Measurements from ENCODE around the gene SNX27. TPM values are rescaled to one million over a fixed set of nuclear protein-coding genes. Genes with fewer than 3 reads are reported as not detected.

The SNX27 gene
- total RNA-seq, 1 experiment from 2014 or later, result 56.0 TPM

- TF ChIP-seq PRDM15 (CRISPR knock-in tag; IDR thresholded peaks at IDR 0.05), result no peak
- no peak for TF ChIP-seq ZNF671 (CRISPR knock-in tag; IDR thresholded peaks at IDR 0.05)
- TF ChIP-seq ZNF396 (CRISPR knock-in tag; IDR thresholded peaks at IDR 0.05; ENCODE audit: borderline replicate concordance), result no peak
Measured at GRCh38 chr1:151684128-151684527, 72.3 kb downstream of the SNX27 start (continued).

DNA sequence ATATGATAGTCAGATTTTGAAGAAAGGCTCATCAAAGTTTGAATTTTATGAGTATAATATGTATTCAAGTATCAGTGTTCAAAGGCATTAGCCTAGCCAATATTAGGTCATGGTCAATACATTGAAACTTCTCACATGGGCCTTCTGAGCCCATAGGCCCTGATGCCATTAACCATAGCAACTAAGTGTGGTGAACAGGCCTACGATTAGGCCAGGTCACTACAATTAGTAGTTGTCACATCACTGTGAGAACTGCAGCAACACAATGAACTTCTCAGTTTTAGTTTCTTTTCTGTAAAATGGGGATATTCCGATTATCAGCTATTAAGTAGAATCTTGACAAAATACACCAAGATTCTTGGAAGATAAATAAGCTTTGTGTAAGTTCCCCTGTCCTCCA is 74.7 kb downstream of the SNX27 start:
- Mint-ChIP-seq H3K27me3 (ENCODE audit: low read depth) (no peaks in the 10 kb centered on the region), H3K4me1 (no peaks in the 10 kb centered on the region), H3K4me3 (no peak overlapping the region), H3K27ac (no peak overlapping the region), H3K9me3 (no peaks in the 10 kb centered on the region), H3K36me3 (0 out of 2 replicates have a peak, but pooled peaks cover 10% of the 10 kb centered on the region)
- CTCF ChIA-PET, result interaction anchor here (1.0 kb wide), 1 partner anchor 93 kb away, joined by 6 read pairs; no protein-coding TSS in a partner anchor
- no peak for TF ChIP-seq SMAD4 (CRISPR knock-in tag; IDR thresholded peaks at IDR 0.05)
- TF ChIP-seq, protein P1, sequence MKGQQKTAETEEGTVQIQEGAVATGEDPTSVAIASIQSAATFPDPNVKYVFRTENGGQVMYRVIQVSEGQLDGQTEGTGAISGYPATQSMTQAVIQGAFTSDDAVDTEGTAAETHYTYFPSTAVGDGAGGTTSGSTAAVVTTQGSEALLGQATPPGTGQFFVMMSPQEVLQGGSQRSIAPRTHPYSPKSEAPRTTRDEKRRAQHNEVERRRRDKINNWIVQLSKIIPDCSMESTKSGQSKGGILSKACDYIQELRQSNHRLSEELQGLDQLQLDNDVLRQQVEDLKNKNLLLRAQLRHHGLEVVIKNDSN (CRISPR knock-in tag; IDR thresholded peaks at IDR 0.05), result no peak
- TF ChIP-seq HMGA2 (CRISPR knock-in tag; IDR thresholded peaks at IDR 0.05), result no peak
- TF ChIP-seq JAZF1 (CRISPR knock-in tag; IDR thresholded peaks at IDR 0.05), result no peak
- TF ChIP-seq ZNF396 (CRISPR knock-in tag; IDR thresholded peaks at IDR 0.05; ENCODE audit: borderline replicate concordance), result no peak
- POLR2A ChIA-PET, result no interaction called here
- ATAC-seq (no peak), DNase-seq (ENCODE audit: low spot score) (no peak)

DNA sequence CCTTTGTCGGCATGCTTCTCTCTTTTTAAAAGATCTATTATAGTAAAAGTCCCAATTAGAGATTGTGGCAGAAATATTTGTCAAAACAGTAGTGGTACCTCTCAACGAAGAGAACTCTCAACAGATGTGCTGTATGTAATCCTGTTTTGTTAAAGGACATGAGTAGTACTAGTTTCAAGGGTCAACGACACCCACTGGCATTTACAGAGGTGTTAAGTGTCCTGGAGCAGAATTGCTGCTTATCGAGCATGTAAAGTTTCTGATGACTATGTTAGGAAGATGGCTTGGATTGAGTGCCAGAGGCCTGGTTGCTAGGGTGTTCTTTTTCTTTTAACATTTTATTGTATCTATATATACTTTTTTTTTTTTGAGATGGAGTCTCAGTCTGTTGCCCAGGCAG is 77.6 kb downstream of the SNX27 start:
- H3K9me3 Mint-ChIP-seq, result no peaks in the 10 kb centered on the region
- ChIA-PET POLR2A (no interaction called here), CTCF (no interaction called here)
- H3K36me3 Mint-ChIP-seq, result peaks cover 19% of the 10 kb centered on the region
- H3K27ac Mint-ChIP-seq, result no peak overlapping the region
- H3K27me3 Mint-ChIP-seq (ENCODE audit: low read depth), result no peaks in the 10 kb centered on the region
- H3K4me1 Mint-ChIP-seq, result no peaks in the 10 kb centered on the region
- DNase-seq (ENCODE audit: low spot score) (no peak), ATAC-seq (no peak)
- no peak overlapping the region for H3K4me3 Mint-ChIP-seq
- TF ChIP-seq CREB1 (CRISPR knock-in tag; IDR thresholded peaks at IDR 0.05) (no peak), SP1 (CRISPR knock-in tag; conservative IDR thresholded peaks at IDR 0.05) (no peak), NR1H2 (CRISPR knock-in tag; IDR thresholded peaks at IDR 0.05) (no peak), GABPB1 (CRISPR knock-in tag; IDR thresholded peaks at IDR 0.05) (no peak), TEAD4 (CRISPR knock-in tag; IDR thresholded peaks at IDR 0.05) (no peak), MLX (CRISPR knock-in tag; IDR thresholded peaks at IDR 0.05) (no peak), ZBTB21 (CRISPR knock-in tag; IDR thresholded peaks at IDR 0.05; ENCODE audit: borderline replicate concordance) (no peak), TCF7 (CRISPR knock-in tag; IDR thresholded peaks at IDR 0.05; ENCODE audit: low read depth) (no peak), ZNF396 (CRISPR knock-in tag; IDR thresholded peaks at IDR 0.05; ENCODE audit: borderline replicate concordance) (no peak), CREM (CRISPR knock-in tag; IDR thresholded peaks at IDR 0.05) (no peak), E2F1 (CRISPR knock-in tag; IDR thresholded peaks at IDR 0.05) (no peak), EMX1 (CRISPR knock-in tag; IDR thresholded peaks at IDR 0.05) (no peak), TEAD1 (CRISPR knock-in tag; IDR thresholded peaks at IDR 0.05) (no peak), JAZF1 (CRISPR knock-in tag; IDR thresholded peaks at IDR 0.05) (no peak)
- TF ChIP-seq, protein P2, sequence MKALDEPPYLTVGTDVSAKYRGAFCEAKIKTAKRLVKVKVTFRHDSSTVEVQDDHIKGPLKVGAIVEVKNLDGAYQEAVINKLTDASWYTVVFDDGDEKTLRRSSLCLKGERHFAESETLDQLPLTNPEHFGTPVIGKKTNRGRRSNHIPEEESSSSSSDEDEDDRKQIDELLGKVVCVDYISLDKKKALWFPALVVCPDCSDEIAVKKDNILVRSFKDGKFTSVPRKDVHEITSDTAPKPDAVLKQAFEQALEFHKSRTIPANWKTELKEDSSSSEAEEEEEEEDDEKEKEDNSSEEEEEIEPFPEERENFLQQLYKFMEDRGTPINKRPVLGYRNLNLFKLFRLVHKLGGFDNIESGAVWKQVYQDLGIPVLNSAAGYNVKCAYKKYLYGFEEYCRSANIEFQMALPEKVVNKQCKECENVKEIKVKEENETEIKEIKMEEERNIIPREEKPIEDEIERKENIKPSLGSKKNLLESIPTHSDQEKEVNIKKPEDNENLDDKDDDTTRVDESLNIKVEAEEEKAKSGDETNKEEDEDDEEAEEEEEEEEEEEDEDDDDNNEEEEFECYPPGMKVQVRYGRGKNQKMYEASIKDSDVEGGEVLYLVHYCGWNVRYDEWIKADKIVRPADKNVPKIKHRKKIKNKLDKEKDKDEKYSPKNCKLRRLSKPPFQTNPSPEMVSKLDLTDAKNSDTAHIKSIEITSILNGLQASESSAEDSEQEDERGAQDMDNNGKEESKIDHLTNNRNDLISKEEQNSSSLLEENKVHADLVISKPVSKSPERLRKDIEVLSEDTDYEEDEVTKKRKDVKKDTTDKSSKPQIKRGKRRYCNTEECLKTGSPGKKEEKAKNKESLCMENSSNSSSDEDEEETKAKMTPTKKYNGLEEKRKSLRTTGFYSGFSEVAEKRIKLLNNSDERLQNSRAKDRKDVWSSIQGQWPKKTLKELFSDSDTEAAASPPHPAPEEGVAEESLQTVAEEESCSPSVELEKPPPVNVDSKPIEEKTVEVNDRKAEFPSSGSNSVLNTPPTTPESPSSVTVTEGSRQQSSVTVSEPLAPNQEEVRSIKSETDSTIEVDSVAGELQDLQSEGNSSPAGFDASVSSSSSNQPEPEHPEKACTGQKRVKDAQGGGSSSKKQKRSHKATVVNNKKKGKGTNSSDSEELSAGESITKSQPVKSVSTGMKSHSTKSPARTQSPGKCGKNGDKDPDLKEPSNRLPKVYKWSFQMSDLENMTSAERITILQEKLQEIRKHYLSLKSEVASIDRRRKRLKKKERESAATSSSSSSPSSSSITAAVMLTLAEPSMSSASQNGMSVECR (CRISPR knock-in tag; IDR thresholded peaks at IDR 0.05; ENCODE audit: borderline replicate concordance), result no peak
- TF ChIP-seq, protein P3, sequence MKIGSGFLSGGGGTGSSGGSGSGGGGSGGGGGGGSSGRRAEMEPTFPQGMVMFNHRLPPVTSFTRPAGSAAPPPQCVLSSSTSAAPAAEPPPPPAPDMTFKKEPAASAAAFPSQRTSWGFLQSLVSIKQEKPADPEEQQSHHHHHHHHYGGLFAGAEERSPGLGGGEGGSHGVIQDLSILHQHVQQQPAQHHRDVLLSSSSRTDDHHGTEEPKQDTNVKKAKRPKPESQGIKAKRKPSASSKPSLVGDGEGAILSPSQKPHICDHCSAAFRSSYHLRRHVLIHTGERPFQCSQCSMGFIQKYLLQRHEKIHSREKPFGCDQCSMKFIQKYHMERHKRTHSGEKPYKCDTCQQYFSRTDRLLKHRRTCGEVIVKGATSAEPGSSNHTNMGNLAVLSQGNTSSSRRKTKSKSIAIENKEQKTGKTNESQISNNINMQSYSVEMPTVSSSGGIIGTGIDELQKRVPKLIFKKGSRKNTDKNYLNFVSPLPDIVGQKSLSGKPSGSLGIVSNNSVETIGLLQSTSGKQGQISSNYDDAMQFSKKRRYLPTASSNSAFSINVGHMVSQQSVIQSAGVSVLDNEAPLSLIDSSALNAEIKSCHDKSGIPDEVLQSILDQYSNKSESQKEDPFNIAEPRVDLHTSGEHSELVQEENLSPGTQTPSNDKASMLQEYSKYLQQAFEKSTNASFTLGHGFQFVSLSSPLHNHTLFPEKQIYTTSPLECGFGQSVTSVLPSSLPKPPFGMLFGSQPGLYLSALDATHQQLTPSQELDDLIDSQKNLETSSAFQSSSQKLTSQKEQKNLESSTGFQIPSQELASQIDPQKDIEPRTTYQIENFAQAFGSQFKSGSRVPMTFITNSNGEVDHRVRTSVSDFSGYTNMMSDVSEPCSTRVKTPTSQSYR (CRISPR knock-in tag; IDR thresholded peaks at IDR 0.05), result no peak

All from WTC11 (cell line).